Uterus (tissue), 4 donors: ENCODE measurements around the gene GTSE1. TPM values are rescaled to one million over a fixed set of nuclear protein-coding genes. Genes with fewer than 3 reads are reported as not detected.

Experiments used
- DNase-seq, 2 donors: peaks; one replicate each; pipeline ENCODE4 v3.0.0-alpha.2; 2019 to 2020
- H3K27ac ChIP-seq, 2 donors: fragments of 200-600 bp; sonication (generic); 1 replicate in 1 of 2; 2 replicates in 1 of 2; pipeline ENCODE4 v1.5.1; 2016 to 2018
- H3K27me3 ChIP-seq, 2 donors: fragments of 200-600 bp; sonication (generic); one replicate each; pipeline ENCODE4 v1.5.1; 2018 to 2019; ENCODE audit warnings: control low read depth in 1 of 2
- H3K36me3 ChIP-seq, 2 donors: fragments of 200-600 bp; sonication (generic); one replicate each; pipeline ENCODE4 v1.5.1; 2019; ENCODE audit warnings: control low read depth in 1 of 2
- H3K4me1 ChIP-seq, 2 donors: fragments of 200-600 bp; sonication (generic); one replicate each; pipeline ENCODE4 v1.5.1; 2018 to 2019; ENCODE audit warnings: control low read depth in 1 of 2
- H3K4me3 ChIP-seq, 2 donors: fragments of 200-600 bp; sonication (generic); 1 replicate in 1 of 2; 2 replicates in 1 of 2; pipeline ENCODE4 v1.5.1; 2018 to 2019; ENCODE audit warnings: mild to moderate bottlenecking in 1 of 2
- H3K9me3 ChIP-seq, 2 donors: fragments of 200-600 bp; sonication (generic); one replicate each; pipeline ENCODE4 v1.5.1; 2019; ENCODE audit warnings: control low read depth in 1 of 2
- POLR2A ChIP-seq, 2 donors: fragments of 450-650 bp; IDR thresholded peaks; one replicate each; pipeline ENCODE4 v1.6.1; 2016; ENCODE audit warnings: antibody characterized with exemption in 2 of 2, mild to moderate bottlenecking in 1 of 2, moderate library complexity in 1 of 2
- intact Hi-C: fragments of 100-400 bp; cut with DNase I; formaldehyde crosslinking; loops from one replicate; pipeline ENCODE4 v1.15.1; 2023; ENCODE audit warnings: low total_unique reads
- total RNA-seq, 4 donors: library from RNA; depleted of rRNA in 3 of 4; stranded (reverse); fragments of >200 nt in 3 of 4; gene quantifications; one replicate each; pipeline versions ENCODE4 v1.1.0 to v1.2.4, GENCODE V29; 2014 to 2023
- TF ChIP-seq, protein P1 (sequence below), 4 experiments: fragments of 200-600 bp in 2 of 4; fragments of 450-650 bp in 2 of 4; sonication (generic) in 2 of 4; IDR thresholded peaks; one replicate each; pipeline ENCODE4 v1.5.1; 2016 to 2019; ENCODE audit warnings: antibody characterized with exemption in 4 of 4, mild to moderate bottlenecking in 2 of 4, moderate library complexity in 1 of 4
- donor health status: DM: yes; HTN: yes; CAD: no.

Gene GTSE1, protein sequence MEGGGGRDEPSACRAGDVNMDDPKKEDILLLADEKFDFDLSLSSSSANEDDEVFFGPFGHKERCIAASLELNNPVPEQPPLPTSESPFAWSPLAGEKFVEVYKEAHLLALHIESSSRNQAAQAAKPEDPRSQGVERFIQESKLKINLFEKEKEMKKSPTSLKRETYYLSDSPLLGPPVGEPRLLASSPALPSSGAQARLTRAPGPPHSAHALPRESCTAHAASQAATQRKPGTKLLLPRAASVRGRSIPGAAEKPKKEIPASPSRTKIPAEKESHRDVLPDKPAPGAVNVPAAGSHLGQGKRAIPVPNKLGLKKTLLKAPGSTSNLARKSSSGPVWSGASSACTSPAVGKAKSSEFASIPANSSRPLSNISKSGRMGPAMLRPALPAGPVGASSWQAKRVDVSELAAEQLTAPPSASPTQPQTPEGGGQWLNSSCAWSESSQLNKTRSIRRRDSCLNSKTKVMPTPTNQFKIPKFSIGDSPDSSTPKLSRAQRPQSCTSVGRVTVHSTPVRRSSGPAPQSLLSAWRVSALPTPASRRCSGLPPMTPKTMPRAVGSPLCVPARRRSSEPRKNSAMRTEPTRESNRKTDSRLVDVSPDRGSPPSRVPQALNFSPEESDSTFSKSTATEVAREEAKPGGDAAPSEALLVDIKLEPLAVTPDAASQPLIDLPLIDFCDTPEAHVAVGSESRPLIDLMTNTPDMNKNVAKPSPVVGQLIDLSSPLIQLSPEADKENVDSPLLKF
- total RNA-seq: 1 to 10 TPM in 1 of 4 donors, under 1 TPM in 1, not detected in 2; 0.21 to 6.9 TPM

DNA sequence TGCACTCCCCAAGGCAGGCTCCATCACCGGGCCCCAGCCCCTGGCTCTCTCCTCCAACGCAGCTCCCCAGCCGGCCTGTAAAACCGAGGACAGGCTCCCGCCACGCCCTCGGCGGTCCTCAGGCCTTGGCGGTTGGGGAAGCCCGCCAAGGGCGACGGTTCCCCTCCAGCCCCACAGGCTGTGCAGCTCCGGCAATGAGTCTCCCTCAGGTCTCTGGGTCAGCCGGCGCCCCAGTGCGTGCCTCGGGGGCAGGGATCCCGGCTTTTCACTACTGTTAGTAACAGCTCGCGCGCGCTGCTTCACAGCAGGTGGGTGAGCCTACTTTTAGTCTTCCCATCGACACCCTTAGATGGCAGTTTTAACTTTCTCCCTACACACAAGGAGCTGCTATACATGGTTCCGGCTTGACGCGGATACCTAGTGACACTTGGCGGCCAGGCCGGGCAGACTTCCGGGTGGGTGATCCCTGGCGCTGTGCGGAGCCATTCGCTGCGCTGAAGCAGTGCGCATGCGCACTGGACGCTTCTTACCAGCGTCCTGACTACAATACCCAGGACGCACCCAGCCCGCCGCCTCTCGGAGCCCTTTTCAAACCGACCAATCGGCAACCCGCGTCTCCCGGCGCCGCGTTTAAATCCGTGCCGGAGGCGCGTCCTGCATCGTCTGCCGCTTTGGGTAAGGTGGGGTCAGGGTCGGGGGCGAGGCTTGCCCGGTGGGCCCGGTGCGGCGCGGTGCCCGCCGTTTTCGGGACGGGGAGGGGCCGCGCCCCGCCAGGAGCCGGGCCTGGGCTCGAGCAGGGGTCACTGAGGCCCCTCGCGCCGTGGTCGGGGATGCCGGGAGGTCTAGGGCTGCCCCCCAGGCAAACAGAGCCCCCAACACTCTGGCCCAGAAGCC is at the start of gene GTSE1:
Gene GTSE1 (plus strand): TSS at position 614 of the 894 bp plus-strand sequence. CDS start 531 bp downstream, outside the sequence.
- Histone ChIP-seq H3K9me3 (no peaks in the 10 kb centered on the region), H3K4me1 (peaks cover 0 to 10% of the 10 kb centered on the region in 2 donors), H3K36me3 (no peaks in the 10 kb centered on the region), H3K4me3 (peak within 1 kb of the TSS; percentile 58 to 65), H3K27ac (peak within 1 kb of the TSS; percentile 84 to 85), H3K27me3 (no peaks in the 10 kb centered on the region)
- peak; percentile 9 to 47 for TF ChIP-seq POLR2A (IDR thresholded peaks at IDR 0.05)
- TF ChIP-seq, protein P1, sequence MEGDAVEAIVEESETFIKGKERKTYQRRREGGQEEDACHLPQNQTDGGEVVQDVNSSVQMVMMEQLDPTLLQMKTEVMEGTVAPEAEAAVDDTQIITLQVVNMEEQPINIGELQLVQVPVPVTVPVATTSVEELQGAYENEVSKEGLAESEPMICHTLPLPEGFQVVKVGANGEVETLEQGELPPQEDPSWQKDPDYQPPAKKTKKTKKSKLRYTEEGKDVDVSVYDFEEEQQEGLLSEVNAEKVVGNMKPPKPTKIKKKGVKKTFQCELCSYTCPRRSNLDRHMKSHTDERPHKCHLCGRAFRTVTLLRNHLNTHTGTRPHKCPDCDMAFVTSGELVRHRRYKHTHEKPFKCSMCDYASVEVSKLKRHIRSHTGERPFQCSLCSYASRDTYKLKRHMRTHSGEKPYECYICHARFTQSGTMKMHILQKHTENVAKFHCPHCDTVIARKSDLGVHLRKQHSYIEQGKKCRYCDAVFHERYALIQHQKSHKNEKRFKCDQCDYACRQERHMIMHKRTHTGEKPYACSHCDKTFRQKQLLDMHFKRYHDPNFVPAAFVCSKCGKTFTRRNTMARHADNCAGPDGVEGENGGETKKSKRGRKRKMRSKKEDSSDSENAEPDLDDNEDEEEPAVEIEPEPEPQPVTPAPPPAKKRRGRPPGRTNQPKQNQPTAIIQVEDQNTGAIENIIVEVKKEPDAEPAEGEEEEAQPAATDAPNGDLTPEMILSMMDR (IDR thresholded peaks at IDR 0.05): peak; percentile 15 to 45 (median 28)
- peak; percentile 96 to 97 for DNase-seq
- intact Hi-C loops: no loop called here

DNA sequence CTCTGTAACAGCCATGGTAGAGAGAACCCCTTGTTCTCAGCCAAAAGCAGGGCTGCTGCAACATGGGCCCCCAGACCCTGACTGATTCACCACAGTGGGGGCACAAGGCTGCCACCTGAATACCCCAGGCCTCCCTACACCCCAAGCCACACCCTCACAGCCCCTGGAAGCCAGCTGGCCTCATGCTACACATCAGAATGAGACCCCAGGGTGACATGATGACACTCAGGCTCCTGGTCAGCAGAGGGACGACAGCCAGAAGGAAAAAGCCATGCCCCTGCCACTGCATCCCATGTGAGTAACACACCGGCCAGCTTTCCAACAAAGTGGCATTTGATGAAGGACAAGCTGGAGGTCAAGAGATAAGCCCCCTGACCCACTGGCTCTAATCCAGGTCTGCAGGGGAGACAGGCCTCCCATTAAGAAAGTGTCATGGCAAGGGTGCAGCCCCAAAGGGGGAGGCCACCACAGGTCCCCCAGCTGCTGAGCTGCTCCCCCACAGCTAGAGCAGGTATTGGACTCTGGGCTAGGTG is 49.2 kb upstream of the GTSE1 start:
- Histone ChIP-seq H3K27ac (no peak overlapping the region), H3K4me1 (peaks cover 0 to 6% of the 10 kb centered on the region in 2 donors), H3K4me3 (no peak overlapping the region), H3K9me3 (no peaks in the 10 kb centered on the region), H3K36me3 (no peaks in the 10 kb centered on the region), H3K27me3 (no peaks in the 10 kb centered on the region)
- TF ChIP-seq, protein P1 (IDR thresholded peaks at IDR 0.05): no peak
- TF ChIP-seq POLR2A (IDR thresholded peaks at IDR 0.05): no peak
- intact Hi-C loops: loop anchor here (10.0 kb wide), 1 partner anchor 113 kb away; no protein-coding TSS in a partner anchor
- no peak for DNase-seq

DNA sequence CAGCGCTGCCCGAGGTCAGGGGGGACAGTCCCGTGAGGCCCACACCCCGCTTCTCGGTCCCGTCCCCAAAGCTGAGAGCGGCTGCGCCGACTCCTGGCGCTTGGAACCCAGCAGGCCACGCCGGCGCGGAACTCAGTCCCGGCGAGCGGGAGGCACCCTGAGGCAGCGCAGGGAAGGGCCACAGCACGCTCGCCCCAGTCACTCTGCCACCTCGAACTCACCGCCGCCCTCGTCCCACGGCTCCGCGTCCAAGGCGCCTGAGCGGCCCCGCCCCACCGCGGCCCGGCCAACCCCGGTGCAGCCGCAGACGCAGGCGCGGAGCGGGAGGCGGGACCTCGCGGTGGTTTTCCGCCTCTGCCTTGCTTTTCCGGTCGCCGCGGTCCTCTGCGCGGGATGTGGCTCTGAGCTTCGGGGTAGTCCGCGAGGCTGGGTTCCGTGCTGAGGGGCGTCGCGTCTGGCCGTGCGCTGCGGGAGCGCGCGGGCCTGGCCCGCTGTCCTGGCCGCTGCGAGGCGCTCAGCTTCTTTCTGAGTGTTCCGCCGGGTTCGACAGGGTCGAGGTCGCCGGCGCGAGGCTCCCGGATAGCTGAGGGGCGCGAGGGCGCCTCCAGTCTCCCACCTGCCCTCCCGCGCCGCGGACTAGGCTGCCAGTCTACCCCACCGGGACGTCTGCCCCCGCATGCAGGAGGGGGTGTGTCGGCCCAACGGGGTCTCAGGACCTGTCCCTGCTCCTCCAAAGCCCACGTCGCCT is 46.5 kb upstream of the GTSE1 start, which contains the start of gene CDPF1:
Gene CDPF1 (minus strand): TSS at position 259 of the 748 bp plus-strand sequence. CDS start 2,009 bp downstream, outside the sequence.
- intact Hi-C loops: no loop called here
- no peaks in the 10 kb centered on the region for H3K27me3 ChIP-seq
- H3K4me3 ChIP-seq: peak within 1 kb of the TSS; percentile 67 to 90
- H3K27ac ChIP-seq: peak within 1 kb of the TSS; percentile 72 to 85
- peaks cover 0 to 6% of the 10 kb centered on the region in 2 donors for H3K4me1 ChIP-seq
- DNase-seq: peak; percentile 82 to 88
- no peaks in the 10 kb centered on the region for H3K9me3 ChIP-seq
- H3K36me3 ChIP-seq: no peaks in the 10 kb centered on the region
- TF ChIP-seq POLR2A (IDR thresholded peaks at IDR 0.05): peak; percentile 80 to 83
- TF ChIP-seq, protein P1 (IDR thresholded peaks at IDR 0.05): peak in 3 of 4 experiments; percentile 2 to 18 (median 3)

DNA sequence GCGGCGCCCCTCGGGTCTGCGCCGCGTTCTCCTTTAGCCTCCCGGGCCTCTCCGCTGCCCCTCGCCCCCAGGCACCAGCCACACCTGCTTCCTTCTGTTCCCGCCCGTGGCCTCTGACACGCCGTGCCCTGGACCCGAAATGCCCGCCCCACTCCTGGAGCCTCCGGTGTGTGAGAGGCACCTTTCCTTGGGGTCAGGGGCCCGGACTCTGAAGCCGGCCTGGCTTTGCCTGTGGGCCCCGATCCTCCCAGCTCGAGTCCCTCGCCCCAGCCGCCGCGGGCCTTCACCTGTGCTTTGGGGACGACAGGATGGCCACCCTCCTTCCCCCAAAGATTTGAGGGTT is 45.9 kb upstream of the GTSE1 start:
- H3K36me3 ChIP-seq: no peaks in the 10 kb centered on the region
- H3K4me1 ChIP-seq: peaks cover 0 to 6% of the 10 kb centered on the region in 2 donors
- H3K27ac ChIP-seq: peak overlapping the region; percentile 72 to 85
- DNase-seq: no peak
- H3K27me3 ChIP-seq: no peaks in the 10 kb centered on the region
- H3K9me3 ChIP-seq: no peaks in the 10 kb centered on the region
- H3K4me3 ChIP-seq: peak overlapping the region; percentile 67 to 90
- intact Hi-C loops: no loop called here
- no peak for TF ChIP-seq POLR2A (IDR thresholded peaks at IDR 0.05)
- TF ChIP-seq, protein P1 (IDR thresholded peaks at IDR 0.05): no peak
